ENCODE data around the gene PUS7. TPM values are rescaled to one million over a fixed set of nuclear protein-coding genes. Genes with fewer than 3 reads are reported as not detected.

The PUS7 gene
- total and polyA plus RNA-seq, 2 of the 8 experiments (the other 6 are each of a cell fraction or from before 2014, with no cell fraction given): 18.9 to 65.2 TPM

- POLR2A ChIA-PET (ENCODE audit: partially characterized antibody): interaction anchor here (0.6 to 1.4 kb wide), 2 partner anchors 23 to 40 kb away, joined by 3 read pairs; no protein-coding TSS in a partner anchor
- TF ChIP-seq ASH2L (IDR thresholded peaks at IDR 0.05; ENCODE audit: low read length) (no peak), BCL11A (IDR thresholded peaks at IDR 0.05; ENCODE audit: low read depth in 2 of 2, low read length in 2 of 2) (no peak), POU5F1 (IDR thresholded peaks at IDR 0.05; ENCODE audit: low read depth, low read length) (no peak), ATF2 (IDR thresholded peaks at IDR 0.05; ENCODE audit: low read length) (no peak), RNF2 (IDR thresholded peaks at IDR 0.05; ENCODE audit: borderline replicate concordance, low read depth, low read length, missing control alignments, poor library complexity, severe bottlenecking) (no peak), KDM1A (IDR thresholded peaks at IDR 0.05; ENCODE audit: borderline replicate concordance, low read length) (no peak), EZH2 (IDR thresholded peaks at IDR 0.05; ENCODE audit: low read depth, low read length, severe bottlenecking) (no peak), EGR1 (IDR thresholded peaks at IDR 0.05; ENCODE audit: borderline replicate concordance, low read depth, low read length) (no peak), RXRA (IDR thresholded peaks at IDR 0.05; ENCODE audit: insufficient read depth, low read depth, low read length) (no peak), SP1 (IDR thresholded peaks at IDR 0.05; ENCODE audit: low read depth, low read length) (no peak), HDAC6 (IDR thresholded peaks at IDR 0.05; ENCODE audit: low read depth, low read length) (no peak)
These were observed 64.3 kb downstream of the PUS7 start for GRCh38 chr7:105457619-105458225.

More at GRCh38 chr7:105457619-105458225, 64.3 kb downstream of the PUS7 start:
- H3K4me2 ChIP-seq (ENCODE audit: insufficient read depth in 1 of 2, low read depth in 2 of 2, low read length in 2 of 2): no peak overlapping the region
- H3K4ac ChIP-seq (replicated peaks; ENCODE audit: insufficient read length, low read depth, low read length): no peak overlapping the region
- H2BK15ac ChIP-seq (ENCODE audit: low read length): no peak overlapping the region
- no peak overlapping the region for H2AK5ac ChIP-seq (ENCODE audit: low read depth, low read length)
- no peak overlapping the region for H3K4me3 ChIP-seq (ENCODE audit: extremely low read depth in 1 of 4, insufficient read depth in 2 of 4, low read depth in 3 of 4, low read length in 4 of 4)
- H4K8ac ChIP-seq (ENCODE audit: extremely low read depth, insufficient read depth, low read length): no peak overlapping the region
- CTCF ChIA-PET (ENCODE audit: partially characterized antibody): interaction anchor here (0.6 to 2.0 kb wide), 3 partner anchors 28 to 377 kb away, joined by 3 to 4 read pairs (median 4); no protein-coding TSS in a partner anchor
- no peak overlapping the region for H4K91ac ChIP-seq (replicated peaks; ENCODE audit: insufficient read length, low read length)
- H2BK20ac ChIP-seq (ENCODE audit: low read length): no peak overlapping the region
- H2BK120ac ChIP-seq (replicated peaks; ENCODE audit: low read depth, low read length): no peak overlapping the region
- no peak overlapping the region for H3K9ac ChIP-seq (replicated peaks in 1 of 4; ENCODE audit: extremely low read depth in 1 of 4, low read depth in 3 of 4, low read length in 3 of 4)
- peaks cover 0 to 4% (median 0%) of the 10 kb centered on the region in 4 experiments; a peak in 1 of 7 replicates for H3K4me1 ChIP-seq (replicated peaks in 1 of 4; ENCODE audit: control insufficient read depth in 3 of 4, insufficient read depth in 4 of 4, low read length in 3 of 4)
- peaks cover 8 to 53% (median 31%) of the 10 kb centered on the region in 4 experiments for H3K36me3 ChIP-seq (ENCODE audit: control insufficient read depth in 2 of 4, insufficient read depth in 4 of 4, low read length in 3 of 4)
- no peaks in the 10 kb centered on the region for H3K27me3 ChIP-seq (replicated peaks in 1 of 4; ENCODE audit: control insufficient read depth in 3 of 4, extremely low read depth in 1 of 4, insufficient read depth in 3 of 4, low read length in 3 of 4)
- no peaks in the 10 kb centered on the region for H3K23me2 ChIP-seq (ENCODE audit: low read depth, low read length)
- no peak overlapping the region for H2BK12ac ChIP-seq (ENCODE audit: low read depth, low read length)
- DNase-seq (ENCODE audit: low read depth in 1 of 2, low spot score in 2 of 2): no peak
- no peak overlapping the region for H3K27ac ChIP-seq (ENCODE audit: low read depth, low read length)
- H4K20me1 ChIP-seq (replicated peaks in 1 of 2; ENCODE audit: control insufficient read depth in 1 of 2, insufficient read depth in 2 of 2, low read length in 2 of 2): no peaks in the 10 kb centered on the region
- no peaks in the 10 kb centered on the region for H3K9me3 ChIP-seq (ENCODE audit: insufficient read depth in 2 of 2, low read depth in 1 of 2, low read length in 1 of 2)
- H3K14ac ChIP-seq (ENCODE audit: insufficient read length): no peak overlapping the region
- H3K56ac ChIP-seq (replicated peaks; ENCODE audit: insufficient read length, low read depth, low read length): no peak overlapping the region
- H4K5ac ChIP-seq (ENCODE audit: insufficient read length, low read depth, low read length): no peak overlapping the region
- H3K79me1 ChIP-seq (ENCODE audit: low read depth, low read length): no peaks in the 10 kb centered on the region
- H2AFZ ChIP-seq (ENCODE audit: low read length): no peak overlapping the region
- H2BK5ac ChIP-seq (ENCODE audit: low read depth, low read length): no peak overlapping the region
- H3K23ac ChIP-seq (ENCODE audit: insufficient read length): no peak overlapping the region
- 91% methylated on average over 8 of the region's 8 CpGs; no CpG with 5 or more reads in 1 of the 2 experiments for WGBS, 2 experiments (ENCODE audit: extremely low coverage in 1 of 2, insufficient coverage in 1 of 2, insufficient read length in 1 of 2, insufficient replicate concordance in 2 of 2, low coverage in 1 of 2, low lambda C conversion rate in 2 of 2, missing lambda C conversion rate in 1 of 2)
- no peaks in the 10 kb centered on the region for H3K79me2 ChIP-seq (ENCODE audit: control insufficient read depth in 1 of 2, insufficient read depth in 2 of 2, low read length in 2 of 2)
- H3K18ac ChIP-seq (ENCODE audit: extremely low read depth, low read length): no peak overlapping the region
- no peak for FAIRE-seq
